HS-27A (cell line): ENCODE results near the gene KIAA1217.

Experiments used
- DNase-seq: peaks from one replicate; pipeline ENCODE4 v3.0.0-alpha.2; 2012; ENCODE audit warnings: low read depth, missing footprints

The KIAA1217 gene

GRCh38 chr10:24406809-24407483, 198.0 kb downstream of the KIAA1217 start:
- no peak for DNase-seq

GRCh38 chr10:24407928-24408327, 199.0 kb downstream of the KIAA1217 start:
- no peak for DNase-seq

- DNase-seq, result no peak
Measured at GRCh38 chr10:24408365-24408764, 199.4 kb downstream of the KIAA1217 start.

GRCh38 chr10:24414597-24414996, 205.7 kb downstream of the KIAA1217 start:
- DNase-seq, result no peak

GRCh38 chr10:24415455-24416125, 206.7 kb downstream of the KIAA1217 start:
- DNase-seq, result no peak

- DNase-seq, result no peak
Measured at GRCh38 chr10:24416248-24416647, 207.3 kb downstream of the KIAA1217 start.

- DNase-seq, result no peak
Measured at GRCh38 chr10:24417053-24417452, 208.1 kb downstream of the KIAA1217 start.

- no peak for DNase-seq
Measured at GRCh38 chr10:24418532-24418931, 209.6 kb downstream of the KIAA1217 start.

- DNase-seq, result no peak
Measured at GRCh38 chr10:24419066-24419465, 210.1 kb downstream of the KIAA1217 start.

- DNase-seq, result no peak
Measured at GRCh38 chr10:24425151-24425550, 216.2 kb downstream of the KIAA1217 start.

- DNase-seq, result no peak
Measured at GRCh38 chr10:24427678-24428409, 218.9 kb downstream of the KIAA1217 start.

GRCh38 chr10:24428410-24428782, 219.5 kb downstream of the KIAA1217 start:
- DNase-seq, result no peak

GRCh38 chr10:24430591-24430990, 221.7 kb downstream of the KIAA1217 start:
- no peak for DNase-seq

- DNase-seq, result no peak
Measured at GRCh38 chr10:24432478-24433416, 223.8 kb downstream of the KIAA1217 start.

GRCh38 chr10:24433705-24434104, 224.8 kb downstream of the KIAA1217 start:
- no peak for DNase-seq

- DNase-seq, result no peak
Measured at GRCh38 chr10:24434961-24435360, 226.0 kb downstream of the KIAA1217 start.

- no peak for DNase-seq
Measured at GRCh38 chr10:24435374-24435773, 226.4 kb downstream of the KIAA1217 start.

- DNase-seq, result no peak
Measured at GRCh38 chr10:24437302-24437701, 228.4 kb downstream of the KIAA1217 start.

- DNase-seq, result no peak
Measured at GRCh38 chr10:24438800-24439199, 229.9 kb downstream of the KIAA1217 start.

- no peak for DNase-seq
Measured at GRCh38 chr10:24439935-24440334, 231.0 kb downstream of the KIAA1217 start.

GRCh38 chr10:24440817-24441797, 232.2 kb downstream of the KIAA1217 start:
- DNase-seq, result no peak
